OCI-LY1 (cell line): Measurements from ENCODE around the gene FAM237A.
A peak's percentile ranks its signal among the peaks of the same experiment; 100 is the strongest.

Experiments
- H2AFZ ChIP-seq: fragments of 200-600 bp; sonication (generic), shearing (Covaris generic); 2 replicates; pipeline ENCODE4 v1.6.0; 2014; ENCODE audit warnings: antibody characterized with exemption, mild to moderate bottlenecking, low read length
- H3F3A ChIP-seq: fragments of 200-600 bp; sonication (generic), shearing (Covaris generic); 2 replicates; pipeline ENCODE4 v1.6.0; 2014; ENCODE audit warnings: mild to moderate bottlenecking, antibody characterized with exemption, low read length, moderate library complexity; ENCODE audit not compliant: insufficient read depth
- H3K27ac ChIP-seq: fragments of 200-600 bp; sonication (generic); 2 replicates; pipeline ENCODE4 v1.5.1; 2014; ENCODE audit warnings: low read length, mixed run types, mild to moderate bottlenecking, low read depth; ENCODE audit not compliant: poor library complexity, severe bottlenecking
- H3K27me3 ChIP-seq: fragments of 200-600 bp; sonication (generic); 2 replicates; pipeline ENCODE4 v1.6.0; 2014; ENCODE audit warnings: antibody characterized with exemption, mild to moderate bottlenecking, low read length, moderate library complexity; ENCODE audit not compliant: insufficient read depth
- H3K36me3 ChIP-seq: fragments of 200-600 bp; sonication (generic); 2 replicates; pipeline ENCODE4 v1.6.1; 2014; ENCODE audit warnings: mild to moderate bottlenecking, antibody characterized with exemption, low read length, moderate library complexity, mixed read lengths; ENCODE audit not compliant: insufficient read depth
- H3K4me1 ChIP-seq: fragments of 200-600 bp; sonication (generic); 2 replicates; pipeline ENCODE4 v1.5.1; 2014; ENCODE audit warnings: mild to moderate bottlenecking, low read length, moderate library complexity; ENCODE audit not compliant: insufficient read depth, severe bottlenecking
- H3K4me2 ChIP-seq: fragments of 200-600 bp; sonication (generic), shearing (Covaris generic); 2 replicates; pipeline ENCODE4 v1.6.1; 2014; ENCODE audit warnings: low read length
- H3K4me3 ChIP-seq: fragments of 200-600 bp; sonication (generic); 2 replicates; pipeline ENCODE4 v1.5.1; 2014; ENCODE audit warnings: low read length, low read depth, mild to moderate bottlenecking, mixed read lengths; ENCODE audit not compliant: poor library complexity, severe bottlenecking
- H3K79me2 ChIP-seq: fragments of 200-600 bp; shearing (Covaris generic); 2 replicates; pipeline ENCODE4 v1.6.1; 2016; ENCODE audit warnings: mixed run types, low read length, mixed read lengths; ENCODE audit not compliant: insufficient read depth
- H3K9ac ChIP-seq: fragments of 200-600 bp; sonication (generic), shearing (Covaris generic); 2 replicates; pipeline ENCODE4 v1.6.1; 2014; ENCODE audit warnings: mild to moderate bottlenecking, low read length, mixed read lengths
- H3K9me2 ChIP-seq: fragments of 200-600 bp; sonication (generic), shearing (Covaris generic); 2 replicates; pipeline ENCODE4 v1.6.1; 2014; ENCODE audit warnings: low read depth, mild to moderate bottlenecking, low read length, mixed read lengths
- H3K9me3 ChIP-seq: fragments of 200-600 bp; shearing (Covaris generic); 2 replicates; pipeline ENCODE4 v1.6.1; 2014; ENCODE audit warnings: low read length, mixed read lengths
- H4K20me1 ChIP-seq: fragments of 200-600 bp; sonication (generic), shearing (Covaris generic); 2 replicates; pipeline ENCODE4 v1.6.0; 2016; ENCODE audit warnings: mild to moderate bottlenecking, low read length; ENCODE audit not compliant: insufficient read depth
- CTCF ChIP-seq: fragments of 200-600 bp; sonication (generic), shearing (Covaris generic); IDR thresholded peaks from 2 replicates; pipeline ENCODE4 v1.5.1; 2017; ENCODE audit warnings: mild to moderate bottlenecking, antibody characterized with exemption, low read length, moderate library complexity, mixed read lengths
- EZH2 ChIP-seq: fragments of 200-600 bp; sonication (generic), shearing (Covaris generic); IDR thresholded peaks from 2 replicates; pipeline ENCODE4 v1.8.0; 2017; ENCODE audit warnings: borderline replicate concordance, mixed run types, mild to moderate bottlenecking, antibody characterized with exemption, low read length, moderate library complexity, mixed read lengths

Gene FAM237A

DNA sequence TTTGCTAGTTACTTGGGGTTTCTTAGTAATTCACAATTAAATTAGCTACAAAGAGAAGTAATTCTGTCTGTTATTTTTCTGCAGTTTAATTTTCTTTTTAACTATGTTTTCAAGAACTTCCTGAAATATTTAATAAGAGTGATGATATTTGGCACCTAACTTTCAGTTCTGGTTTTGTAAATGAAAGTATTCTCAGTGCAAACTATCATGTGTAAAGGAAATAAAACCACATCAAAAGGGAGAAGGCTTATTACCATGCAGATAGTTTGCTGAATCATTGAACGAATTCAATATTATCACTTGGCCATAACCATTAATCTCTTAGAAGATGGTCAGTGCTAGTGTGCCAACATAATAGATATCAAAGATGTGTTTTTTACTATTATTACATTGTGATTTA lies 46.7 kb downstream of the FAM237A start:
- Histone ChIP-seq H3K27ac (no peak overlapping the region), H3K9ac (no peak overlapping the region), H3F3A (no peaks in the 10 kb centered on the region), H3K79me2 (no peaks in the 10 kb centered on the region), H3K36me3 (no peaks in the 10 kb centered on the region), H3K4me2 (no peak overlapping the region), H3K27me3 (no peaks in the 10 kb centered on the region), H2AFZ (no peak overlapping the region), H3K4me1 (no peaks in the 10 kb centered on the region), H3K4me3 (no peak overlapping the region), H3K9me2 (no peaks in the 10 kb centered on the region), H4K20me1 (no peaks in the 10 kb centered on the region), H3K9me3 (no peaks in the 10 kb centered on the region)
- TF ChIP-seq CTCF (no peak), EZH2 (no peak)

DNA sequence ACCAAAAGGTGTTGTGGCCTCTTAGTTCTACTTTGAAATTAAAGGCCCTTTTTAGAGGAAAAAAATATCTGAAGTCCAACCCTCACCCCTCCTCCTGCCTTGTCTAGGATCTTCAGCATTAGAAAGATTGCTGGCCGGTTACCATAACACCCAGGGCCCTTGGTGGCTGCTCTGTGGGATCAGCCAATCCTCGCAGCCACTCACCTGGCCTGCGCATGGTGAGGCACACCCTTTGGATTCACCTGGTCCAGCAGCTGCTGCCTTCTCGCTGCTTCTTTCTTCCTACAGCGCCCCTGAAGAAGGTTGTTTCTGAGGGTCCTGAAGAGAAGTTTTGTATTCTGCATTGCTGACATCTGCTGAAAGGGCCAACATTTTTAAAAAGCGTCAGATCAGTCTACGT lies 50.7 kb downstream of the FAM237A start:
- H3K27me3 ChIP-seq = no peaks in the 10 kb centered on the region
- no peak for TF ChIP-seq CTCF
- no peak for TF ChIP-seq EZH2
- H3K4me3 ChIP-seq = no peak overlapping the region
- H3K4me1 ChIP-seq = no peaks in the 10 kb centered on the region
- no peaks in the 10 kb centered on the region for H4K20me1 ChIP-seq
- no peaks in the 10 kb centered on the region for H3K79me2 ChIP-seq
- H3F3A ChIP-seq = no peaks in the 10 kb centered on the region
- no peaks in the 10 kb centered on the region for H3K36me3 ChIP-seq
- no peaks in the 10 kb centered on the region for H3K9me3 ChIP-seq
- H3K9me2 ChIP-seq = no peaks in the 10 kb centered on the region
- H3K4me2 ChIP-seq = no peak overlapping the region
- H3K27ac ChIP-seq = no peak overlapping the region
- no peak overlapping the region for H2AFZ ChIP-seq
- H3K9ac ChIP-seq = no peak overlapping the region

DNA sequence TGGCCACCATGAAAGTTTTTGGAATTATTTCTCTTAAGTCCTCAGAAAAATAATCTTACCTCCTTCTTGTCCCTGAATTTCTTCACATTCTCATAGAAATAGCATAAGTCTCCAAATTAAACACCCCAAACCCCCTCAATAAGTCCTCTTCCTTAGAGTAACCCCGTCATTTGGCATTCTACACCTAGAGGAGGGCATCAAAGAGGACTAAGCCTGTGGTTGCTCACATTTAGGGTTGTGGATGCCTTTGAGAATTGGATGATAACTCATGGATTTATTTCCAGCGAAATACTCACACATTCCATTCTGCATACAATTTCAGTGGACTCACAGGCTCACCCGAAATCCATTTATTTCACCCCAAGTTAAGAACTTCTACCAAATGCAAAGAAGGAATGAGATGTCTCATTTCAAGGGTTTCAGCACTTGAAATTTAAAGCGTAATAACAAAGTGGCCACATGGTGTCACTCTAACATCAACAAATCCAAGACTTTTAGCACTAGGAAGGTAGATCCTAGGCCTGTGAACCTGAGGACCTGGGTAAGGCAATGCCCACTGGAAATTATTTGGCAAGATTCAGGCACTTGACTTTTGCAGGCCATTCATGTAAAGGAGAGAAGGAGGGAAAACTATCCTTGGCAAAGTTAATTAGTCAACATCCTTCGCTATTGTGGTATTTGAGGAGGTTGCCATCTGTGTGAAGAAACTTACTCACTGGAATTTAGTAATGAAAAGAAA lies 51.3 kb downstream of the FAM237A start:
- Histone ChIP-seq H3K79me2 (no peaks in the 10 kb centered on the region), H4K20me1 (no peaks in the 10 kb centered on the region), H3K27me3 (no peaks in the 10 kb centered on the region), H3K27ac (no peak overlapping the region), H3K4me1 (no peaks in the 10 kb centered on the region), H3K4me3 (no peak overlapping the region), H3K9me2 (no peaks in the 10 kb centered on the region), H2AFZ (no peak overlapping the region), H3K4me2 (no peak overlapping the region), H3K9me3 (no peaks in the 10 kb centered on the region), H3F3A (no peaks in the 10 kb centered on the region), H3K36me3 (no peaks in the 10 kb centered on the region), H3K9ac (no peak overlapping the region)
- peak; percentile 66; the same call in 1 of the 2 replicates for TF ChIP-seq CTCF
- TF ChIP-seq EZH2 = no peak
